HepG2 (cell line): ENCODE results near the gene RPS25. TPM values are rescaled to one million over a fixed set of nuclear protein-coding genes. Genes with fewer than 3 reads are reported as not detected.

ENCODE experiments used
- AGO1 ChIP-seq: fragments of 200-400 bp; formaldehyde crosslinking; IDR thresholded peaks from 2 replicates; pipeline ENCODE4 v1.6.1; 2017; ENCODE audit warnings: mild to moderate bottlenecking, low read depth, low read length, moderate library complexity; ENCODE audit not compliant: poor library complexity, severe bottlenecking
- CHCHD3 ChIP-seq: sonication (generic); formaldehyde crosslinking; IDR thresholded peaks from 2 replicates; pipeline ENCODE4 v1.8.0; 2022; ENCODE audit warnings: mild to moderate bottlenecking, missing genetic modification reagents, moderate library complexity
- HES4 ChIP-seq: sonication (generic); formaldehyde crosslinking; IDR thresholded peaks from 2 replicates; pipeline ENCODE4 v1.9.0; 2021; ENCODE audit warnings: mild to moderate bottlenecking, missing genetic modification reagents, borderline replicate concordance
- IKZF1 ChIP-seq: fragments of 450-650 bp; IDR thresholded peaks from 2 replicates; pipeline ENCODE4 v1.7.1; 2016
- IRX3 ChIP-seq: sonication (generic); formaldehyde crosslinking; IDR thresholded peaks from 2 replicates; pipeline ENCODE4 v1.8.1; 2023; ENCODE audit warnings: mild to moderate bottlenecking, low read depth, missing genetic modification reagents, borderline replicate concordance
- MYC ChIP-seq: sonication (generic); formaldehyde crosslinking; IDR thresholded peaks from 2 replicates; pipeline ENCODE4 v1.9.0; 2021; ENCODE audit warnings: missing genetic modification reagents, borderline replicate concordance
- POLR2G ChIP-seq: fragments of 200-400 bp; formaldehyde crosslinking; IDR thresholded peaks from 2 replicates; pipeline ENCODE4 v1.6.1; 2018; ENCODE audit warnings: mild to moderate bottlenecking, low read depth, low read length, moderate library complexity
- SSRP1 ChIP-seq: IDR thresholded peaks from 2 replicates; pipeline ENCODE4 v1.6.1; 2016; ENCODE audit warnings: control low read depth
- TBX2 ChIP-seq: sonication (generic); formaldehyde crosslinking; IDR thresholded peaks from 2 replicates; pipeline ENCODE4 v1.5.0; 2020; ENCODE audit warnings: missing genetic modification reagents, mild to moderate bottlenecking, borderline replicate concordance
- ZKSCAN1 ChIP-seq: fragments of 150-350 bp; IDR thresholded peaks from 2 replicates; pipeline ENCODE4 v1.6.1; 2014; ENCODE audit warnings: low read length
- ZNF124 ChIP-seq: sonication (generic); formaldehyde crosslinking; IDR thresholded peaks from 2 replicates; pipeline ENCODE4 v1.4.0; 2020; ENCODE audit warnings: missing genetic modification reagents
- ZNF296 ChIP-seq: sonication (generic); formaldehyde crosslinking; conservative IDR thresholded peaks from 2 replicates; pipeline ENCODE4 v1.5.0; 2020; ENCODE audit warnings: mild to moderate bottlenecking, missing genetic modification reagents
- ZNF333 ChIP-seq: sonication (generic); formaldehyde crosslinking; IDR thresholded peaks from 2 replicates; pipeline ENCODE4 v1.4.0; 2020; ENCODE audit warnings: mild to moderate bottlenecking, missing genetic modification reagents, borderline replicate concordance
- ZNF670 ChIP-seq: sonication (generic); formaldehyde crosslinking; IDR thresholded peaks from 2 replicates; pipeline ENCODE4 v1.8.0; 2022; ENCODE audit warnings: mild to moderate bottlenecking, missing genetic modification reagents, borderline replicate concordance
- polyA plus RNA-seq, 8 experiments: library from polyadenylated mRNA; depleted of rRNA in 3 of 8; stranded (reverse) in 7 of 8; unstranded in 1 of 8; fragments of >200 nt; fragmentation: Illumina TruSeq in 4 of 8; extraction: Trizol in 4 of 8; gene quantifications; 2 replicates each; pipeline versions ENCODE4 v1.2.1 to v1.2.3, GENCODE V29; 2011 to 2016; ENCODE audit warnings: low read depth in 4 of 8, missing spikeins in 1 of 8, mixed read lengths in 1 of 8; ENCODE audit not compliant: insufficient read depth in 1 of 8
- total RNA-seq, 5 experiments: library from RNA; depleted of rRNA; stranded (reverse); fragments of >200 nt; fragmentation: Illumina TruSeq; extraction: Trizol; gene quantifications; 2 replicates each; pipeline ENCODE4 v1.2.3, GENCODE V29; 2016; ENCODE audit warnings: low read depth in 1 of 5
- TF ChIP-seq, protein P1 (sequence below): sonication (generic); formaldehyde crosslinking; IDR thresholded peaks from 2 replicates; pipeline ENCODE4 v1.4.0; 2020; ENCODE audit warnings: missing genetic modification reagents
- TF ChIP-seq, protein P2 (sequence below): sonication (generic); formaldehyde crosslinking; IDR thresholded peaks from 2 replicates; pipeline ENCODE4 v1.8.0; 2023; ENCODE audit warnings: mild to moderate bottlenecking, missing genetic modification reagents
- TF ChIP-seq, protein P3 (sequence below): sonication (generic); formaldehyde crosslinking; IDR thresholded peaks from 2 replicates; pipeline ENCODE4 v1.9.0; 2021; ENCODE audit warnings: missing genetic modification reagents, mild to moderate bottlenecking, borderline replicate concordance
- TF ChIP-seq, protein P4 (sequence below): sonication (generic); formaldehyde crosslinking; IDR thresholded peaks from 2 replicates; pipeline ENCODE4 v1.5.0; 2020; ENCODE audit warnings: mild to moderate bottlenecking, missing genetic modification reagents
- TF ChIP-seq, protein P5 (sequence below): sonication (generic); formaldehyde crosslinking; IDR thresholded peaks from 2 replicates; pipeline ENCODE4 v1.8.0; 2022; ENCODE audit warnings: missing genetic modification reagents, mild to moderate bottlenecking, borderline replicate concordance

The RPS25 gene
- total and polyA plus RNA-seq, 2 of the 13 experiments (the other 11 are each of a cell fraction or from before 2014, with no cell fraction given): 839 to 1,415 TPM

DNA sequence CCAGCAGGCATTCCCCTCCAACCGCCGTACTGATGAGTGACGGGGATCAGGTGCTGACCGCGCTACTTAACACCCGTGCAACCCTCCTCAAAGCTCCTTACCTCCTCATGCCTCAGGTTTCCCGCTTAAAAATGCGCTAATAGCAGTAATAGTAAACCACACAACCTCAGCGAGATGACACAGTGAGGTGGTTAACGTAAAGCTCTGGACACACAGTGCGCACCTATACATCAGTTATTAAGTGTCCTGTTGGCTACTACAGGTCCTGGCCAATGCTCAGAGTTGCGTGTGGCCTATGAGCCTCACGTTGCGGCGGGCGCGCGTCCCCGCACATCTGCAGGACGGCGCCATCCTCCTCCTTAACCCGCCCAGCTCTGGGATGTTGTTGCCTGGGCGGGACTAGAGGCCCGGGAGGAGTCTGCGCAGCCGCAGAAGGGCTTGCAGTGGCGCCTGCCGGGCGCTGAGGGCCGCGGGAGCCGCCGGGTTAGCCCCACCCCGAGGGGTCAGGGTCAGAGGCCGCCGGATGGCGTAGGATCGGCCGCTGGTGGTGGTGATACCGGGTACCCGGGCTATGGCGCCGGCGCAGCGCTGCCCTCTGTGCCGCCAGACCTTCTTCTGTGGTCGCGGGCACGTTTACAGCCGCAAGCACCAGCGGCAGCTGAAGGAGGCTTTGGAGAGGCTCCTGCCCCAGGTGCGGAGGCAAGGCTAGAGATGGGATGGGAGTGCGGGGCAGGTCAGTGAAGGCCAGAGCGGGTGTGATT lies 20.3 kb downstream of the RPS25 start, which contains the start of gene CENATAC (continued):
- TF ChIP-seq, protein P1, sequence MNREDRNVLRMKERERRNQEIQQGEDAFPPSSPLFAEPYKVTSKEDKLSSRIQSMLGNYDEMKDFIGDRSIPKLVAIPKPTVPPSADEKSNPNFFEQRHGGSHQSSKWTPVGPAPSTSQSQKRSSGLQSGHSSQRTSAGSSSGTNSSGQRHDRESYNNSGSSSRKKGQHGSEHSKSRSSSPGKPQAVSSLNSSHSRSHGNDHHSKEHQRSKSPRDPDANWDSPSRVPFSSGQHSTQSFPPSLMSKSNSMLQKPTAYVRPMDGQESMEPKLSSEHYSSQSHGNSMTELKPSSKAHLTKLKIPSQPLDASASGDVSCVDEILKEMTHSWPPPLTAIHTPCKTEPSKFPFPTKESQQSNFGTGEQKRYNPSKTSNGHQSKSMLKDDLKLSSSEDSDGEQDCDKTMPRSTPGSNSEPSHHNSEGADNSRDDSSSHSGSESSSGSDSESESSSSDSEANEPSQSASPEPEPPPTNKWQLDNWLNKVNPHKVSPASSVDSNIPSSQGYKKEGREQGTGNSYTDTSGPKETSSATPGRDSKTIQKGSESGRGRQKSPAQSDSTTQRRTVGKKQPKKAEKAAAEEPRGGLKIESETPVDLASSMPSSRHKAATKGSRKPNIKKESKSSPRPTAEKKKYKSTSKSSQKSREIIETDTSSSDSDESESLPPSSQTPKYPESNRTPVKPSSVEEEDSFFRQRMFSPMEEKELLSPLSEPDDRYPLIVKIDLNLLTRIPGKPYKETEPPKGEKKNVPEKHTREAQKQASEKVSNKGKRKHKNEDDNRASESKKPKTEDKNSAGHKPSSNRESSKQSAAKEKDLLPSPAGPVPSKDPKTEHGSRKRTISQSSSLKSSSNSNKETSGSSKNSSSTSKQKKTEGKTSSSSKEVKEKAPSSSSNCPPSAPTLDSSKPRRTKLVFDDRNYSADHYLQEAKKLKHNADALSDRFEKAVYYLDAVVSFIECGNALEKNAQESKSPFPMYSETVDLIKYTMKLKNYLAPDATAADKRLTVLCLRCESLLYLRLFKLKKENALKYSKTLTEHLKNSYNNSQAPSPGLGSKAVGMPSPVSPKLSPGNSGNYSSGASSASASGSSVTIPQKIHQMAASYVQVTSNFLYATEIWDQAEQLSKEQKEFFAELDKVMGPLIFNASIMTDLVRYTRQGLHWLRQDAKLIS (CRISPR knock-in tag): no peak
- TF ChIP-seq ZNF670 (CRISPR knock-in tag) (0 out of 2 replicates have a peak, but pooled peaks have one; percentile 34), ZNF296 (no peak), HES4 (CRISPR knock-in tag) (0 out of 2 replicates have a peak, but pooled peaks have one; percentile 55), IKZF1 (no peak), AGO1 (peak; percentile 29), ZKSCAN1 (no peak), ZNF124 (peak; percentile 68; the same call in 1 of the 2 replicates), TBX2 (CRISPR knock-in tag) (peak; percentile 48; the same call in 1 of the 2 replicates), IRX3 (CRISPR knock-in tag) (no peak), MYC (peak; percentile 71), CHCHD3 (CRISPR knock-in tag) (no peak), ZNF333 (CRISPR knock-in tag) (no peak), POLR2G (peak; percentile 92), SSRP1 (CRISPR knock-in tag) (peak; percentile 68; the same call in 1 of the 2 replicates)
- TF ChIP-seq, protein P2, sequence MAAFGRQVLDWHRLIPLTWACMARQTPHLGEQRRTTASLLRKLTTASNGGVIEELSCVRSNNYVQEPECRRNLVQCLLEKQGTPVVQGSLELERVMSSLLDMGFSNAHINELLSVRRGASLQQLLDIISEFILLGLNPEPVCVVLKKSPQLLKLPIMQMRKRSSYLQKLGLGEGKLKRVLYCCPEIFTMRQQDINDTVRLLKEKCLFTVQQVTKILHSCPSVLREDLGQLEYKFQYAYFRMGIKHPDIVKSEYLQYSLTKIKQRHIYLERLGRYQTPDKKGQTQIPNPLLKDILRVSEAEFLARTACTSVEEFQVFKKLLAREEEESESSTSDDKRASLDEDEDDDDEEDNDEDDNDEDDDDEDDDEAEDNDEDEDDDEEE (CRISPR knock-in tag): no peak
- TF ChIP-seq, protein P3, sequence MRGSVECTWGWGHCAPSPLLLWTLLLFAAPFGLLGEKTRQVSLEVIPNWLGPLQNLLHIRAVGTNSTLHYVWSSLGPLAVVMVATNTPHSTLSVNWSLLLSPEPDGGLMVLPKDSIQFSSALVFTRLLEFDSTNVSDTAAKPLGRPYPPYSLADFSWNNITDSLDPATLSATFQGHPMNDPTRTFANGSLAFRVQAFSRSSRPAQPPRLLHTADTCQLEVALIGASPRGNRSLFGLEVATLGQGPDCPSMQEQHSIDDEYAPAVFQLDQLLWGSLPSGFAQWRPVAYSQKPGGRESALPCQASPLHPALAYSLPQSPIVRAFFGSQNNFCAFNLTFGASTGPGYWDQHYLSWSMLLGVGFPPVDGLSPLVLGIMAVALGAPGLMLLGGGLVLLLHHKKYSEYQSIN (CRISPR knock-in tag): no peak
- TF ChIP-seq, protein P4, sequence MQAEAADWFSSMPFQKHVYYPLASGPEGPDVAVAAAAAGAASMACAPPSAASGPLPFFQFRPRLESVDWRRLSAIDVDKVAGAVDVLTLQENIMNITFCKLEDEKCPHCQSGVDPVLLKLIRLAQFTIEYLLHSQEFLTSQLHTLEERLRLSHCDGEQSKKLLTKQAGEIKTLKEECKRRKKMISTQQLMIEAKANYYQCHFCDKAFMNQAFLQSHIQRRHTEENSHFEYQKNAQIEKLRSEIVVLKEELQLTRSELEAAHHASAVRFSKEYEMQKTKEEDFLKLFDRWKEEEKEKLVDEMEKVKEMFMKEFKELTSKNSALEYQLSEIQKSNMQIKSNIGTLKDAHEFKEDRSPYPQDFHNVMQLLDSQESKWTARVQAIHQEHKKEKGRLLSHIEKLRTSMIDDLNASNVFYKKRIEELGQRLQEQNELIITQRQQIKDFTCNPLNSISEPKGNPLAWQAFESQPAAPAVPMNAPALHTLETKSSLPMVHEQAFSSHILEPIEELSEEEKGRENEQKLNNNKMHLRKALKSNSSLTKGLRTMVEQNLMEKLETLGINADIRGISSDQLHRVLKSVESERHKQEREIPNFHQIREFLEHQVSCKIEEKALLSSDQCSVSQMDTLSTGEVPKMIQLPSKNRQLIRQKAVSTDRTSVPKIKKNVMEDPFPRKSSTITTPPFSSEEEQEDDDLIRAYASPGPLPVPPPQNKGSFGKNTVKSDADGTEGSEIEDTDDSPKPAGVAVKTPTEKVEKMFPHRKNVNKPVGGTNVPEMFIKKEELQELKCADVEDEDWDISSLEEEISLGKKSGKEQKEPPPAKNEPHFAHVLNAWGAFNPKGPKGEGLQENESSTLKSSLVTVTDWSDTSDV (CRISPR knock-in tag): 0 out of 2 replicates have a peak, but pooled peaks have one; percentile 23
- TF ChIP-seq, protein P5, sequence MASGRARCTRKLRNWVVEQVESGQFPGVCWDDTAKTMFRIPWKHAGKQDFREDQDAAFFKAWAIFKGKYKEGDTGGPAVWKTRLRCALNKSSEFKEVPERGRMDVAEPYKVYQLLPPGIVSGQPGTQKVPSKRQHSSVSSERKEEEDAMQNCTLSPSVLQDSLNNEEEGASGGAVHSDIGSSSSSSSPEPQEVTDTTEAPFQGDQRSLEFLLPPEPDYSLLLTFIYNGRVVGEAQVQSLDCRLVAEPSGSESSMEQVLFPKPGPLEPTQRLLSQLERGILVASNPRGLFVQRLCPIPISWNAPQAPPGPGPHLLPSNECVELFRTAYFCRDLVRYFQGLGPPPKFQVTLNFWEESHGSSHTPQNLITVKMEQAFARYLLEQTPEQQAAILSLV (CRISPR knock-in tag): peak; percentile 64; the same call in 1 of the 2 replicates
